DMS 273 (cell line): ENCODE data around the gene CCDC122.

Experiments used
- DNase-seq: peaks from one replicate; lab custom pipeline; 2025; ENCODE audit not compliant: unreplicated experiment; lab: John Stamatoyannopoulos, UW

CCDC122 gene

DNA sequence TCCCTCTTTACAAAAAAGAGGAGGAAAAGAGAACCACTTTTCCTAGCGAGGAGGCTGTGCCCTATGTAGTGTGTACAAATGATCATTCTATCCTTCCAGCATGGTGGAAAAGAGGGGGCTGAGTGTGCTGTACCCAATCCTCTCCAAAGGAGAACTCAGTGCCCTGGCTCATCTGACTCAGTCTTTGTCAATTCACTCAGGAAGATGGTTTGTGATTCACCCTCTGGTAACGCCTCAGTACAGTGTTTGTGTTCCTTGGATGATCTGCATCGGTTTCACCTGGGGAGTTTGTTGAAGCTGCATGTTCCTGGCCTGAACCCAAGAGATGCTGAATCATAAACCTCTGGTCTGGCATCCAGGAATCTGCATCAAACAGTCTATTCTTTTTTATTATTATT, 74.5 kb downstream of the CCDC122 start:
- DNase-seq = peak; percentile 37

DNA sequence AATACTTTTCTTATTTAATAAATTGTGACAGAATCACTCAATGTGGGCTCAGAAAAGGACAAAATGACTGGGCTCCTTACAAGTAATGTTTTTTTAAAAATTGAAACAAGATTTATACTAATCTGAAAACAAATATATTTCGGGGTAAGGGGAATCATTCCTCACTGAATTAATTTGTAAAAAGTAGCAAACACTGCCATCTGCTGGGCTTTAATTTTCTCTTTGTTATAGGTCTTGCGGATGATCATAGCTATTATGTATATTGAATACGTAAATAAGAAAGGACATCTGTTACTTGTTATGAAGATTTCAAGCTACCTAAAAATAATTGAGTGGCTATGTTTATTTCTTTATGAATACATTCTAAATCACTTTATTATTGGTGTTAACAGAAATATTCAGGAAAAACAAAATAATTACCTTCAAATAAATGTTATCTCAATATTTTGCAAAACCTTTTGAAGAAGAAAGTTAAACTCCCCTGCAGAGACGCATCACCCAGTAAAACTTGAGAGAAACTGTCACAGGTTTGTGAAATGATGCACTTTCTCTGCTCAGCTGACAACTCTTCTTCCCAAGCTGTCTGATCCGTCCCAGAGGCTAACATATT, 75.0 kb downstream of the CCDC122 start:
- DNase-seq = peak; percentile 90

DNA sequence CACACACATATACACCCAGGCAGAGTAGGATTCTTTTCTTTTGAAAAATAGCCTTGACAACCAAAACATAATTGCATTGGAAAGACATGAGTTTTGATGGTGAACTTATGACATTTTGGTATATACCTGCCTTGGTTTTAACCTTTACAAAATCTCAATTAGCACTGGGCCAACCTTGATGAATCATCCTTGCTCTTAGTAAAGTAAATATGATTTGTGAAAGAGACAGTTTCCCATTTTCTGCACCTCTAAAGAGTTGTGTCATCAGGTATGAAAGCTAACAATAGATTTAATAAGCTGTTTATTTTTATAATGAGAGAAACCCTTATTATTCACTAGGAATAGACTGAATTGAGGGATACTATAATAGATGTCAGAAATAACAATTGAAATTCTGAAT, 77.0 kb downstream of the CCDC122 start:
- DNase-seq = no peak

DNA sequence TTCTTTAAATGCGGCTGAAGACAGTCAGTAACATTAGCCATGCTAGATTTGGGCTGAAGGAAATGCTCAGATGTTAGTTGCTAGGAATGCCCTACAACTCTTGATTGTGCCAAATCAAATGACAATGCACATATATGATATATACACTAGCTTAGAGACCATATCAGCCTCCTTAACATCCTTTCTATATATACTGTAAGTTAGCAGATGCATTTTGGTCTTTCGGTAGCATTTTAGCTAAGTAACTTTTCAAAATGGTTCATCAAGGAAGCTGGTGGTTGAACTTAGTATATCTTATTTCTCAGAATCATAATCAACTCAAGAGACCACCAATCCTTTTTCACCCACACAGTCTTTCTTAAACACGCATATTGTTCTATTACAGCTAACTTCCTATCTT, 78.7 kb downstream of the CCDC122 start:
- DNase-seq = no peak

DNA sequence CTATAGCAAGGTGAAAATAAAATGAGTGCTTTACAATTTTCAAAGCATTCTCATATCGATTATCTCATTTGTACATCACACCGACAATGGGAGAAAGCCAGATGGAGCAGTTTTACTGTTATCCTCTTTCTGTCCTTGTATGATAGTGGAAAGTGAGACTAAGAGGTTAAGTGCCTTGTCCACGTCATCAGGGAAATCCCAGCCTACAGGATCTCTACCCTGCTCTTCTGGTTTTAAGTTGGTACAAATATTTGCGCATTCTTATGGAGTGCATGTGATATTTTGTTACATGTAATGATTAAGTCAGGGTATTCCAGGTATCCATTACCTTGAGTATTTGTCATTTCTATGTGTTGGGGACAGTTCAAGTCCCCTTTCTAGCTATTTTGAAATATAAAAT, 80.3 kb downstream of the CCDC122 start:
- DNase-seq = no peak

DNA sequence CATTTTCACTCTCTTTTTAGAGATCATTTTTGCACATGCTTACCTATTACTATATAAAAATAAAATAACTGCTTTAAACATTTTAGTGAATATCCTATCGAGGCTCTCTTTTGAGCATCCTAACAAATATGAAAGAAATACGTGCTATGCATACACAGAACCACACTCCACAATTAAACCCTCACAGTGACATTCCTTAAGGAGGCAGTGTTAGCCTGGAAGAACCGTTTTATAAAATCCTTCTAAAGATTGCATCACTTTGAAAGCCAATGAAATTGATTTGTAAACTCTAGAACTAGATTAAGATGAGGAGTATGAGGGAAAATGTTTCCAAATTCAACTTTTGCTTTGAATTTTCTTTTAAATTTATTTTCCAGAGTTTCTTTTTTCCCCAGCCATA, 81.7 kb downstream of the CCDC122 start:
- no peak for DNase-seq

DNA sequence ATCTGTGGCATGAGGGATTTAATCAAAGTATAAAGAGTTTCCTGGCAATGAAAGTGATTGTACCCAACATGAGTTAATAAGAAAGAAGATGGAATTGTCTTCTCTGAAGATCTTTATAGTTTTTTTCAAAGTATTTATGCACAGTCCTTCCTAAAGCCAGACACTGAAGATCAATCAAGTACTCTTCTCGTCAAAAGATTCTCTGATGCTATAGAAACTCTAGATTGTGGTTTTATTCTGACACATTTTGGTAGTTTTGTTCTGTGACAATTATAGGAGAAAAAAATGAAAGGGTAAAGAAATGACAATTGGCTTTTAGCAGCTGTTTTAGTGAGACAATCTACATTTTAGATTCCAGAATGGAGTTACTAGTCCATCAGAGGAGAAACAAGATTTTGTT, 82.4 kb downstream of the CCDC122 start:
- no peak for DNase-seq

DNA sequence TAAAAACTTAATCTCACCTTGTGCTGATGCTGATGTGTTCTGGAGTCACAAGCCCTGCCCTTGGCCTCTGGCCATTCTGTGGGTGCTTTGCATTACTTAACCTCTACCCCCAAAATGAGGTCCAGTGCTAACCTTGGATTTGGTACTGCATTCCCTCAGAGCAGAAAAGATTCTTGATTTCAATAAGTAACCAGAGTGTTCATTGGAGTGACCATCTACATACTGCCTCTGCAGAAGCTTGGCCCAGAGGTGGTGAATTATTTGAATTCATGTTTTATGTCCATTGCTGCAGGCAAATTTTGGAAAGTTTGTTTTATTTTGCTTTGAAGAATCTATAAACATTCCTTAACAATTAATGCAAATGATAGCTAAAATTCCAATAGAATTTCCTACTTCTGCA, 85.1 kb downstream of the CCDC122 start:
- DNase-seq = no peak

DNA sequence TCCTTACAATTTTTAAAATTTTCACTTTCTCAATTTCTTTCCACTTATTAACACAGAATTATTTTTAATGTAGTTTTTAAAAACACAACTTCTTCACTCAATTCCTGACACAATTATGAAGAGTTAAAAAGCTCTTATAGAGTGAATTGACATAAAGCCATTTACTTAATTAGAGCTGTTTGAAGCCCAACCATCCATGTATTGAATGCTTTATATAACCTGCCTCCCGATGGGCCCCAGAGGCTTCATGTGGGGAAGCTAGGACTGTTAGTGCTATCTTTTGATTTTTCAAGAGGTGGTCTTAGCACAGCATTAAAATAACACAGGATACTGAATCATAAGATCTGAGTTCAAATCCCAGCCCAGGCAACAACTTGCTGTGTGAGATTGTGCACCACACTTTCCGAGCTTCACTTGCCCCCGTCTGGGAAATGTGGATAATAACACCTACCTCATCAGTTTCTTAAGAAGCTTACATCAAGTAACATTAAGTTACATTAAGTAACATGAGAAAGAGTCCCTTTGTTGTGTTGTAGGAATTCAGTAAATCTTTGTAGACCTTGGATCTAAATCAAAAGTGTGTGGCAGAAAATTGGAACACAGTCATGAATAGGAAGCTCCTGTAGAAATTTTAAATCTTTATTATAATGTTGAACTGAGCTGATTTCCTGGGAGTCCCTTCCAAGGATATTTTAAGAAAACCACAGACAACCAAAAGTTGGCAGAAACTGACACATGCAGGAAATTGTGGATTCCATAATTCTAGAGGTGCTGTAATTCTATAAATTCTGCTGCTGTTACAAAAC, 87.3 kb downstream of the CCDC122 start:
- no peak for DNase-seq

DNA sequence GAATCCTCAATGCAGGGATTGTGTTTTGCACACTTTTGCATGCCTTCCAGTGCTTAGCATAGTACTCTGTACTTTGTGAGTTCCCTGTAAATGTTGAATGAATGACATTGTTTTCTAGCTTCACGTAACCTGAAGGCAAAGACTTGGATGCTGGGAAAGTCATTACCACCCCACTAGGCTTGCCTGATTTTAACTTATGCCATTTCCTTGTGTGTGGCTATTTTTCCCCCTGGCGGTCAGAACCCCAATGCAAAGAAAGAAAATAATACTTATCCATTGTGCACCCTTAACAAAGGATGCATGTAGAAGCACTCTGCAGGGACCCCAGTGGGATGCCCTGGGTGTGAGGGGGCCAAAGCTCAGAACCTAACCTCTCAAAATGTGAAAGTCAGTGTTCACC, 91.5 kb downstream of the CCDC122 start:
- peak; percentile 78 for DNase-seq

DNA sequence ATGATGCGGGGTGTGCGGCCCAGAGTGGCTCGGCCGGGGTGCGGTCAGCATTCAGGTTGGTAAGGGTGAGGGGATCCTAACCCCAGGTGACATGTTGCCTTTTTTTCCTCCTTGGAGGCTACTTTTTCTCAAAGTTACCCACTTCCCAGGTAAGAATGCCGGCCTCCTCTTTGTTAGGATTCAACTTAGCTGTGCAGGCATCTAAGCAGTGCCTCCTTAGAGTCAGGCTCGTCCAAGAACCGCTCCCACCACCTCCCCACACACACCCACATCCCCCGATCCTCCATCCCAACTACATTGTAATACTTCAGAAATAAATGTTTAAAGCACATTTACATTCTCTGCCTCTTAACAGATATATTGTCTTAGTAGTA, 92.0 kb downstream of the CCDC122 start:
- DNase-seq = peak; percentile 50

DNA sequence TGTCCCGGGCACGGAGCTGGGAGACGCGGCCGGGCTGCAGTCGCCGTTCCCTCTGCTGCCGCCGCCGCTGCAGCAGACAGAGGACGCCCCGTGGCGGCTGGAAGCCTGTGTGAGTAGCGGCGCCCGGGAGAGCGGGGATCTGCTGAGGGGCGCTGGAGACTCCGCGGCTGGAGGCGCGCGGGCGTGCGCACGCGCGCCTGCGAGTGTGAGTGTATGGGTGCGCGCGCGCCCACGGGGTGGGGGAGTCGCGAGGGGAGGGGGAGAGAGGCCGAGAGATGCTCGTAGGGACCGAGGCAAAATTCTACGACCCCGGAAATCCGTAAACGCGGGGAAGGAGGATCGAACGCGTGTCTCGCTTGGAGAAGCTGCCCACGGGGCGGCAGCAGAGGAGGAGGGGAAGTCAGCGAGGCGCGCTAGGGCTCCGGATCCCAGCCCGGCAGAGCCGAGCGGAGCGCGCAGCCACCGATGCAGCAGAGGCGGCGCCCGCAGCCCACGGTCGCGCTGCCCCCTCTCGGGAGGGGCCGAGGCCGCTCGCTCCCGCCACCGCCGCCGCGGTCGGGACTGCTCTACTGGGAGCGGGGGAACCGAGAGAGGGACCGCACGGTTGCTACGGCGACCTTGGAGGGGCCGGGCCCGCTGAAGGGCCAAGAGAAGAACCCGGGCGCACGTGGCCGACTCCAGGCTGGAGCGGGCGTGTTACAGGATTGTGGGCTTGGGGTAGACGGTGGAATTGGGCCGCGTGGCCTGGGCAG, 92.6 kb downstream of the CCDC122 start, which contains the start of gene ENOX1:
Gene ENOX1, minus strand, starts transcription at position 207 of the 752 bp plus-strand sequence.
- peak; percentile 92 for DNase-seq

DNA sequence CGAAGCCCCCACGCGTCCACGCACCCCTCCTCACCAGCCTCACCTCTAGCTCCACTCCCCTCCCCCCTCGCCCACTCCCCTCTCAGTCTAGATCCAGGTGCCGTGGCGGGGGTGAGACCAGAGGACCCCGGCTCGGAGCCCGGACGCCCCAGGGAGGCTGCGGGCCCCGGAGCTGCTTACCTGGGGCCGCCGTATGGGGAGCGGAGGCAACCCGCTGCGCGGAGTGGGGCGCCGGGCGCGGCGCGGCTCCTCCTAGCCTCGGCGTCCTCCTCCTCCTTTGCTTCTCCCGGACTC, 93.1 kb downstream of the CCDC122 start:
- no peak for DNase-seq
